OCI-LY3 (cell line): Measurements from ENCODE around the gene ACY1.

Experiments
- EZH2phosphoT487 ChIP-seq: fragments of 200-600 bp; shearing (Covaris generic); IDR thresholded peaks from 2 replicates; pipeline ENCODE4 v1.6.1; 2018; ENCODE audit warnings: antibody characterized with exemption, mixed run types, low read depth
- TF ChIP-seq, protein P1 (sequence below): fragments of 200-600, 300-600 bp; sonication (generic); IDR thresholded peaks from 2 replicates; pipeline ENCODE4 v1.5.1; 2014; ENCODE audit warnings: antibody characterized with exemption, low read length, low read depth

- TF ChIP-seq, protein P1, sequence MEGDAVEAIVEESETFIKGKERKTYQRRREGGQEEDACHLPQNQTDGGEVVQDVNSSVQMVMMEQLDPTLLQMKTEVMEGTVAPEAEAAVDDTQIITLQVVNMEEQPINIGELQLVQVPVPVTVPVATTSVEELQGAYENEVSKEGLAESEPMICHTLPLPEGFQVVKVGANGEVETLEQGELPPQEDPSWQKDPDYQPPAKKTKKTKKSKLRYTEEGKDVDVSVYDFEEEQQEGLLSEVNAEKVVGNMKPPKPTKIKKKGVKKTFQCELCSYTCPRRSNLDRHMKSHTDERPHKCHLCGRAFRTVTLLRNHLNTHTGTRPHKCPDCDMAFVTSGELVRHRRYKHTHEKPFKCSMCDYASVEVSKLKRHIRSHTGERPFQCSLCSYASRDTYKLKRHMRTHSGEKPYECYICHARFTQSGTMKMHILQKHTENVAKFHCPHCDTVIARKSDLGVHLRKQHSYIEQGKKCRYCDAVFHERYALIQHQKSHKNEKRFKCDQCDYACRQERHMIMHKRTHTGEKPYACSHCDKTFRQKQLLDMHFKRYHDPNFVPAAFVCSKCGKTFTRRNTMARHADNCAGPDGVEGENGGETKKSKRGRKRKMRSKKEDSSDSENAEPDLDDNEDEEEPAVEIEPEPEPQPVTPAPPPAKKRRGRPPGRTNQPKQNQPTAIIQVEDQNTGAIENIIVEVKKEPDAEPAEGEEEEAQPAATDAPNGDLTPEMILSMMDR = no peak
- TF ChIP-seq EZH2phosphoT487 = no peak
Measured at GRCh38 chr3:51954713-51955112, 28.6 kb upstream of the ACY1 start.
